GM12891 (cell line): Measurements from ENCODE around the gene KCNN2.

ENCODE experiments used
- POLR2A ChIP-seq: IDR thresholded peaks from 2 replicates; pipeline ENCODE4 v1.6.1; 2011; ENCODE audit warnings: low read depth, low read length, control low read depth
- TAF1 ChIP-seq: IDR thresholded peaks from 2 replicates; pipeline ENCODE4 v1.6.1; 2011; ENCODE audit warnings: low read depth, low read length, control low read depth

DNA sequence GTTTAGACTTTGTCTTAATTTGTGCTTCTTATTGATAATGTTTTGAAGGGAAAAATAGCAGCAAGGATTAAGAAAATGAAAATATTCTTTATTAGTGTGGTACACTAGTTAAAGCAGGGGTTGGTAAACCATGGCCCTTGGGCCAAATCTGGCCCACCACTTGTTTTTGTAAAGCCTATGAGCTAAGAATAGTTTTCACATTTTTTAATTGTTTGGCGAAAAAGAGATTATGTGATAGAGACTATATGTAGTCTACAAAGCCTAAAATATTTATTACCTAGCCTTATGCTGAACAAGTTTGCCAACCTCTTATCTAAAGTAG lies 57.2 kb downstream of the KCNN2 start:
- TF ChIP-seq POLR2A (no peak), TAF1 (no peak)
